Fibroblast of lung (primary cell): ENCODE measurements around the gene PRKCSH. TPM values are rescaled to one million over a fixed set of nuclear protein-coding genes. Genes with fewer than 3 reads are reported as not detected.
"Not testable (repeated sequence)": the region's sequence is repeated elsewhere in the genome, so short reads cannot be mapped to it uniquely, and the experiment has no call there.

Experiments used
- DNase-seq, 2 donors: peaks; one replicate each; pipeline versions ENCODE4 v3.0.0 to v3.0.0-alpha.2; 2010; ENCODE audit warnings: low read depth in 2 of 2
- H2AFZ ChIP-seq: 2 replicates; pipeline ENCODE4 v1.5.1; 2012; ENCODE audit warnings: low read length, control low read depth, inconsistent platforms
- H3K27ac ChIP-seq: 2 replicates; pipeline ENCODE4 v1.5.1; 2011; ENCODE audit warnings: low read length, control low read depth; ENCODE audit not compliant: insufficient read depth
- H3K27me3 ChIP-seq: 2 replicates; pipeline ENCODE4 v1.5.1; 2011; ENCODE audit warnings: mild to moderate bottlenecking, low read length; ENCODE audit not compliant: control insufficient read depth, insufficient read depth
- H3K36me3 ChIP-seq: 2 replicates; pipeline ENCODE4 v1.5.1; 2011; ENCODE audit warnings: low read length; ENCODE audit not compliant: control insufficient read depth, insufficient read depth
- H3K4me1 ChIP-seq: 2 replicates; pipeline ENCODE4 v1.5.1; 2011; ENCODE audit warnings: low read length; ENCODE audit not compliant: control insufficient read depth, insufficient read depth; ENCODE audit errors: extremely low read depth
- H3K4me2 ChIP-seq: 2 replicates; pipeline ENCODE4 v1.5.1; 2011; ENCODE audit warnings: low read length, control low read depth; ENCODE audit not compliant: insufficient read depth; ENCODE audit errors: extremely low read depth
- H3K4me3 ChIP-seq, 4 experiments: fragments of 200-600 bp in 1 of 4; sonication (generic) in 1 of 4; replicated peaks in 1 of 4; 2 replicates each; pipeline ENCODE4 v1.5.1; 2011 to 2016; ENCODE audit warnings: low read length in 4 of 4, low read depth in 3 of 4, mild to moderate bottlenecking in 3 of 4, control low read depth in 2 of 4, inconsistent platforms in 1 of 4, mixed read lengths in 1 of 4; ENCODE audit not compliant: insufficient read depth in 1 of 4; ENCODE audit errors: control extremely low read depth in 1 of 4
- H3K79me2 ChIP-seq: 2 replicates; pipeline ENCODE4 v1.5.1; 2012; ENCODE audit warnings: mild to moderate bottlenecking, low read length, inconsistent platforms; ENCODE audit not compliant: control insufficient read depth, insufficient read depth
- H3K9ac ChIP-seq: 2 replicates; pipeline ENCODE4 v1.5.1; 2011; ENCODE audit warnings: mild to moderate bottlenecking, low read length, control low read depth; ENCODE audit not compliant: insufficient read depth
- H3K9me3 ChIP-seq: 2 replicates; pipeline ENCODE4 v1.5.1; 2012; ENCODE audit warnings: low read depth, low read length; ENCODE audit not compliant: control insufficient read depth, insufficient read depth
- H4K20me1 ChIP-seq: 2 replicates; pipeline ENCODE4 v1.5.1; 2011; ENCODE audit warnings: low read length; ENCODE audit not compliant: control insufficient read depth, insufficient read depth; ENCODE audit errors: extremely low read depth
- CTCF ChIP-seq, 2 donors: IDR thresholded peaks in 1 of 2; conservative IDR thresholded peaks in 1 of 2; 1 replicate in 1 of 2; 2 replicates in 1 of 2; pipeline ENCODE4 v1.5.1; 2011 to 2012; ENCODE audit warnings: low read length in 2 of 2, control low read depth in 1 of 2, inconsistent platforms in 1 of 2, low read depth in 1 of 2, mild to moderate bottlenecking in 1 of 2
- EZH2 ChIP-seq: IDR thresholded peaks from 2 replicates; pipeline ENCODE4 v1.5.1; 2012; ENCODE audit warnings: low read length, control low read depth, mild to moderate bottlenecking; ENCODE audit errors: missing control alignments
- polyA plus RNA-seq, 2 donors: library from polyadenylated mRNA; depleted of rRNA in 1 of 2; stranded (reverse) in 1 of 2; unstranded in 1 of 2; fragments of >200 nt; gene quantifications; 2 replicates each; pipeline ENCODE4 v1.2.1, GENCODE V29; 2011 to 2012; ENCODE audit warnings: missing spikeins in 1 of 2
- total RNA-seq: library from RNA; depleted of rRNA; stranded (reverse); fragments of >200 nt; gene quantifications from 2 replicates; pipeline ENCODE4 v1.2.1, GENCODE V29; 2014

The PRKCSH gene
- total and polyA plus RNA-seq, 2 donors (not counting 1 experiment from before 2014, with no cell fraction given) = 117 to 134 TPM

DNA sequence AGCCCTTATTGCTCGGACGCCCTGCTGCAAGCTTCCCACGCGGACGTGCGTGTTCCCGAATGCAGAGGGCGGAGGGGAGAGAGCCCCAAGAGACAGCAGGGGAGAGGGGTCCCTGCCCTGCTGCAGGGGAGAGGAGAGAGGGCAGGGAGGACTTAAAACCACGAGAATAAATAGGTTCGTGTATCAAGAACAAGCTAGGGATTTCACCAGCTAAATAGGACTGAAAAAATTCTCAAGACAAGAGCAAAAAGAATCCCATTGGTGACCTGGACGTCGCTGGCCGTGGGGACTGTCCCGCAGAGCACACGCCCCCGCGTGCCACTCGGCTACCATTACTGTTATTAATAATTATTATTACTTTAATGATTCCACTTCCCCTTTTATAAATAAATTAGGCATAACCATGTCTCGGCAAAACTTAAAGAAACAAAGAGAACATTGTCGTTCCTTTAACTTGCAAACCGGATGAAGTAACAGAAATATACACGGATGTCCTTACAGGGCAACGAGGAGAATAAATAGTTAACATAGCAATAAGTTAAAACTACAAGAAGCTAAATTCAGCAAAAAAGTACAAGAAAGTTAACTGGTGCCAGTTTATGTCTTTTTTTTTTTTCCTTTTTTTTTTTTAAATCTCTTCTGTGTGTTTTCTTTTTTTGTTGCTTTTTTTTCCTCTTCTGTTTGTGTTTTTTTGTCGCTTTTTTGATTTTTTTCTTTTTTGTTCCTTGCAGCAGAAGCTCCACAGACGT, 16.6 kb downstream of the PRKCSH start:
- H2AFZ ChIP-seq = no peak overlapping the region
- no peak for TF ChIP-seq CTCF (conservative IDR thresholded peaks at IDR 0.05 in 1 of 2, IDR thresholded peaks at IDR 0.05 in 1 of 2; ENCODE audit: low read depth in 1 of 2, low read length in 2 of 2)
- no peak for TF ChIP-seq EZH2
- no peak overlapping the region for H3K27ac ChIP-seq
- H3K9ac ChIP-seq = no peak overlapping the region
- no peaks in the 10 kb centered on the region for H3K4me1 ChIP-seq
- no peak overlapping the region for H3K4me2 ChIP-seq
- H4K20me1 ChIP-seq = no peaks in the 10 kb centered on the region
- H3K79me2 ChIP-seq = no peaks in the 10 kb centered on the region
- peaks cover 14% of the 10 kb centered on the region for H3K36me3 ChIP-seq
- H3K9me3 ChIP-seq = no peaks in the 10 kb centered on the region
- no peaks in the 10 kb centered on the region for H3K27me3 ChIP-seq
- H3K4me3 ChIP-seq = peak overlapping the region in 1 of 4 experiments; percentile 19
- no peak for DNase-seq

DNA sequence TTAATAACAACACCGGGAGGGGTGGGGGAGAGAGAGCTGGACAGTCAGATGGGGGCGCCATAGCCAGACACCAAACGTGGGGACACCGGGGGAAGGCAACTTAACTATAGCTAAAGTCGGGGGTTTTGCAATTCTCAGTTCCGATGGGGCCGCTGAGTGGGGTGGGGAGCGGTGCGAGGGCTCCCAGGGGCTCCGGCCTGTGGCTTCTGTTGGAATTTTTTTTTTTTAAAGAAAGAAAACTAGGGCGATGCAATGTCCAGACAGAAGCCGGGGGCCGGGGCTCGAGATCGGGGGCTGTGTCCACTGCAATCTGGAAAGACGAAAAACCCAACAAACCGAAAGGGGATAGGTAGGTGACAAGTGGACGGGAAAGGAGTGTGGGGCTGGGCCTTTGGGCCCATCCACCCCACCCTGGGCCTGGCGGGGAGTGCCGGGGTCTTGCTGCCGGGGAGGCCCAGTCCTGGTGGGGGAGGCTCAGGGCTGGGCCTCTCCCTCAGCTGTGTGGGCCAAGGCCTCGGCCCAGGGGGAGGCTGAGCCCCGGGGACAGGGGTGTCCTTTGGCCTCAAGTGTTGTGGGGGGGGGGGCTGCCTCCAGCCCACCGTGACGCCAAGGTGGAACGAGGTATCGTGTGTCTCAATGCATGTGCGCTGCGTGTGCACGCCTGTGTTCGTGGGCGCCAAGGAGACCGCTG, 17.3 kb downstream of the PRKCSH start:
- TF ChIP-seq EZH2 (no peak), CTCF (conservative IDR thresholded peaks at IDR 0.05 in 1 of 2, IDR thresholded peaks at IDR 0.05 in 1 of 2; ENCODE audit: low read depth in 1 of 2, low read length in 2 of 2) (peak; percentile 14 to 20)
- Histone ChIP-seq H3K27me3 (no peaks in the 10 kb centered on the region), H3K4me3 (no peak overlapping the region)

DNA sequence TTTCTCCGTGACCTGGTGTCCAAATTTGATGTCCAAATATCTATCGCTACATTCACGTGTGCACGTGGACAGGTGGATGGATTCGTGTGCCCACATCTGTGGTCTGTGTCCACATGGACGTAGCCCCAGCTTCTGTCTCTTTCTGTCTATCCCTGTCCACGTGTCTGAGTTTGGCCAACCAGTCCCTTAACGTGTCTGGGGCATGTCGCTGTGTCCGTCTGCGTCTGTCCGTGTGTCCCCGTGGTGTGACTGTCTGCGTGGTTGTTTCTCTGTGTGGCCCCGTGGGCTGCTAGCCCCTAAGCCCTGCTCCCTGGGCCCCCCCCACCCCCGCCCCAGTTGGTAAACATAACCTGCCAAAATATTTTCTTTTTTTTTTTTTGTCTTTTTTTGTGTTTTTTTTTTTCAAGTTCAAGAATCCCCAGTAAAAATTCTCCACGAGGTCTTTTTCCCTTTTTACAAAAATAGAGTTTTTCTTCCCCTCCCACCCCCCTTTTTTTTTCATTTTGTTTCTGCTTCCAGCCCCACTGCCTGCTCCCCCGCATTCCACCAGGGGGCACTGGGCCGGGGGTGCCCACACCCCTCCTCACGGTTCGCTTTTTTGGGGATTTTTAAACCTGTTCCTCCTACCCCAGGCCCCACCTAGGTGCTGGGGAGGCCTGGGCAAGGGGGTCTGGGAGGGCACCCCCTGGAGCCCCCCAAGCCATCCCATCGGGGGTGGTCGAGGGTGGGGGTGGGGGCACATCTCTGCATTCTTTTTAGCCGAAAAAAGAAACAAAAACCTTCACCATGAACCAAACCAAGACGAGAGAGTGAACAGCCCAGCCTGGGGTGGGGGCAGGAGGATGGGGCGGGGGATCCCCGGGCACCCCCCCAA, 18.3 kb downstream of the PRKCSH start:
- H4K20me1 ChIP-seq = no peaks in the 10 kb centered on the region
- no peaks in the 10 kb centered on the region for H3K9me3 ChIP-seq
- H3K4me1 ChIP-seq = no peaks in the 10 kb centered on the region
- TF ChIP-seq EZH2 (no peak), CTCF (conservative IDR thresholded peaks at IDR 0.05 in 1 of 2, IDR thresholded peaks at IDR 0.05 in 1 of 2; ENCODE audit: low read depth in 1 of 2, low read length in 2 of 2) (peak; percentile 30 to 38)
- H3K79me2 ChIP-seq = no peaks in the 10 kb centered on the region
- H2AFZ ChIP-seq = no peak overlapping the region
- H3K27me3 ChIP-seq = no peaks in the 10 kb centered on the region
- no peak overlapping the region for H3K9ac ChIP-seq
- H3K27ac ChIP-seq = no peak overlapping the region
- no peak overlapping the region for H3K4me2 ChIP-seq
- H3K36me3 ChIP-seq = peaks cover 5% of the 10 kb centered on the region
- no peak for DNase-seq
- H3K4me3 ChIP-seq = no peak overlapping the region

More for the DNA sequence above, 17.3 kb downstream of the PRKCSH start:
- Histone ChIP-seq H4K20me1 (no peaks in the 10 kb centered on the region), H3K9me3 (no peaks in the 10 kb centered on the region), H3K4me1 (no peaks in the 10 kb centered on the region), H3K27ac (no peak overlapping the region), H3K36me3 (peaks cover 9% of the 10 kb centered on the region), H3K9ac (no peak overlapping the region), H3K4me2 (no peak overlapping the region), H2AFZ (no peak overlapping the region), H3K79me2 (no peaks in the 10 kb centered on the region)
- DNase-seq = no peak

DNA sequence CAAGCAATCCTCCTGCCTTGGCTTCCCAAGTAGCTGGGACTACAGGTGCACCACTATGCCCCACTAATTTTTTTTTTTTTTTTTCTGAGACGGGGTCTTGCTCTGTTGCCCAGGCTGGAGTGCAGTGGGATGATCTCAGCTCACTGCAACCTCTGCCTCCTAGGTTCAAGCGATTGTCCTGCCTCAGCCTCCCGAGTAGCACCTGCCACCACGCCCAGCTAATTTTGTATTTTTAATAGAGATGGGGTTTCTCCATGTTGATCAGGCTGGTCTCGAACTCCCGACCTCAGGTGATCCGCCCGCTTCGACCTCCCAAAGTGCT, 19.8 kb downstream of the PRKCSH start:
- not testable (repeated sequence) for DNase-seq, H3K36me3 ChIP-seq, H3K9me3 ChIP-seq, H4K20me1 ChIP-seq, H3K27me3 ChIP-seq, H3K9ac ChIP-seq, H3K79me2 ChIP-seq, H2AFZ ChIP-seq, H3K27ac ChIP-seq, H3K4me3 ChIP-seq, H3K4me2 ChIP-seq, H3K4me1 ChIP-seq
